ENCODE data around the gene TMEM240.

- TF ChIP-seq ZNF622 (IDR thresholded peaks at IDR 0.05) (no peak), CHD2 (IDR thresholded peaks at IDR 0.05; ENCODE audit: borderline replicate concordance, low read depth, low read length) (no peak), POLR2AphosphoS2 (IDR thresholded peaks at IDR 0.05; ENCODE audit: low read depth, low read length) (no peak), CTCF (IDR thresholded peaks at IDR 0.05 in 2 of 3, conservative IDR thresholded peaks at IDR 0.05 in 1 of 3; ENCODE audit: control insufficient read depth in 2 of 3, extremely low read depth in 1 of 3, insufficient read depth in 1 of 3, low read depth in 3 of 3, low read length in 3 of 3) (no peak), NRF1 (conservative IDR thresholded peaks at IDR 0.05; ENCODE audit: low read depth, low read length) (no peak), POLR2A (IDR thresholded peaks at IDR 0.05; ENCODE audit: low read depth, low read length) (no peak), RBBP5 (conservative IDR thresholded peaks at IDR 0.05) (no peak), POLR2AphosphoS5 (IDR thresholded peaks at IDR 0.05; ENCODE audit: low read length) (no peak), TBL1XR1 (IDR thresholded peaks at IDR 0.05; ENCODE audit: low read depth, low read length) (no peak), SREBF2 (IDR thresholded peaks at IDR 0.05; ENCODE audit: low read length) (no peak), BCL11A (IDR thresholded peaks at IDR 0.05; ENCODE audit: low read depth, low read length) (no peak), EZH2 (IDR thresholded peaks at IDR 0.05; ENCODE audit: borderline replicate concordance, control insufficient read depth, low read depth, low read length) (no peak), SP1 (IDR thresholded peaks at IDR 0.05; ENCODE audit: low read depth, low read length) (no peak)
Measured at GRCh38 chr1:1542766-1543705, 2.6 kb upstream of the TMEM240 start.

Data from GM12878 (cell line).